DND-41 (cell line): Measurements from ENCODE around the gene TMEM258.

Source experiments
- ATAC-seq: fragments of 200-7000 bp; cut with Tn5 transposase; 3 replicates; pipeline ENCODE4 v1.9.1; 2021; ENCODE audit warnings: low read depth; ENCODE audit not compliant: insufficient read depth
- DNase-seq: peaks from one replicate; pipeline ENCODE4 v3.0.0-alpha.2; 2020
- H2AFZ ChIP-seq: 2 replicates; pipeline ENCODE4 v1.6.0; 2012; ENCODE audit warnings: low read depth, low read length
- H3K27ac ChIP-seq: 2 replicates; pipeline ENCODE4 v1.5.1; 2012; ENCODE audit warnings: low read length, inconsistent platforms
- H3K27me3 ChIP-seq: fragments of 200-600 bp; sonication (generic); 2 replicates; pipeline ENCODE4 v1.6.0; 2012; ENCODE audit warnings: low read length, mild to moderate bottlenecking, inconsistent platforms; ENCODE audit not compliant: insufficient read depth, poor library complexity
- H3K36me3 ChIP-seq: 2 replicates; pipeline ENCODE4 v1.5.1; 2012; ENCODE audit warnings: low read length, inconsistent platforms; ENCODE audit not compliant: insufficient read depth
- H3K4me1 ChIP-seq: 2 replicates; pipeline ENCODE4 v1.5.1; 2012; ENCODE audit warnings: mild to moderate bottlenecking, low read length; ENCODE audit not compliant: insufficient read depth
- H3K4me2 ChIP-seq: 2 replicates; pipeline ENCODE4 v1.6.0; 2012; ENCODE audit warnings: mild to moderate bottlenecking, moderate library complexity, low read length, inconsistent platforms; ENCODE audit not compliant: insufficient read depth
- H3K4me3 ChIP-seq, 2 experiments: fragments of 200-600 bp in 1 of 2; shearing (Covaris generic) in 1 of 2; 2 replicates each; pipeline ENCODE4 v1.5.1; 2012 to 2016; ENCODE audit warnings: inconsistent platforms in 2 of 2, low read length in 2 of 2, mild to moderate bottlenecking in 2 of 2, low read depth in 1 of 2, moderate library complexity in 1 of 2
- H3K79me2 ChIP-seq: 2 replicates; pipeline ENCODE4 v1.6.0; 2012; ENCODE audit warnings: low read length, inconsistent platforms; ENCODE audit not compliant: insufficient read depth
- H3K9ac ChIP-seq: 2 replicates; pipeline ENCODE4 v1.6.0; 2012; ENCODE audit warnings: low read depth, mild to moderate bottlenecking, inconsistent platforms, low read length, moderate library complexity
- H3K9me3 ChIP-seq: 2 replicates; pipeline ENCODE4 v1.5.1; 2012; ENCODE audit warnings: low read length, moderate library complexity, mild to moderate bottlenecking, inconsistent platforms; ENCODE audit not compliant: insufficient read depth, severe bottlenecking
- H4K20me1 ChIP-seq: 2 replicates; pipeline ENCODE4 v1.6.0; 2012; ENCODE audit warnings: low read length; ENCODE audit not compliant: insufficient read depth
- CTCF ChIP-seq: IDR thresholded peaks from 2 replicates; pipeline ENCODE4 v1.5.1; 2012; ENCODE audit warnings: borderline replicate concordance, low read length, moderate library complexity, mild to moderate bottlenecking; ENCODE audit not compliant: poor library complexity, severe bottlenecking; ENCODE audit errors: extremely low read depth
- EZH2 ChIP-seq: IDR thresholded peaks from 3 replicates; pipeline ENCODE4 v1.6.1; 2012; ENCODE audit warnings: borderline replicate concordance, low read depth, mild to moderate bottlenecking, moderate library complexity, low read length, inconsistent platforms; ENCODE audit not compliant: severe bottlenecking

The TMEM258 gene

GRCh38 chr11:61744609-61745156 lies 47.7 kb downstream of the TMEM258 start:
- no peaks in the 10 kb centered on the region for H3K36me3 ChIP-seq
- no peaks in the 10 kb centered on the region for H3K4me1 ChIP-seq
- H3K79me2 ChIP-seq, result no peaks in the 10 kb centered on the region
- no peaks in the 10 kb centered on the region for H3K9me3 ChIP-seq
- H2AFZ ChIP-seq, result no peak overlapping the region
- peaks cover 4% of the 10 kb centered on the region for H4K20me1 ChIP-seq
- H3K4me3 ChIP-seq, result no peak overlapping the region
- no peak for ATAC-seq
- no peak for DNase-seq
- TF ChIP-seq EZH2 (no peak), CTCF (no peak)
- H3K9ac ChIP-seq, result no peak overlapping the region
- H3K4me2 ChIP-seq, result no peak overlapping the region
- H3K27me3 ChIP-seq, result no peaks in the 10 kb centered on the region
- H3K27ac ChIP-seq, result no peak overlapping the region

- H3K4me3 ChIP-seq, result no peak overlapping the region
- H3K9ac ChIP-seq, result no peak overlapping the region
- no peaks in the 10 kb centered on the region for H3K27me3 ChIP-seq
- H2AFZ ChIP-seq, result no peak overlapping the region
- H3K4me2 ChIP-seq, result no peak overlapping the region
- no peaks in the 10 kb centered on the region for H3K4me1 ChIP-seq
- H3K36me3 ChIP-seq, result no peaks in the 10 kb centered on the region
- DNase-seq (no peak), ATAC-seq (no peak)
- no peaks in the 10 kb centered on the region for H3K79me2 ChIP-seq
- no peak overlapping the region for H3K27ac ChIP-seq
- no peaks in the 10 kb centered on the region for H3K9me3 ChIP-seq
- TF ChIP-seq CTCF, result no peak
- TF ChIP-seq EZH2, result no peak
- H4K20me1 ChIP-seq, result peaks cover 4% of the 10 kb centered on the region
Observed at GRCh38 chr11:61744181-61744580, 48.2 kb downstream of the TMEM258 start.

GRCh38 chr11:61743486-61744095 lies 48.8 kb downstream of the TMEM258 start:
- no peak for TF ChIP-seq EZH2
- no peak for TF ChIP-seq CTCF
- Histone ChIP-seq H3K9ac (no peak overlapping the region), H3K9me3 (no peaks in the 10 kb centered on the region), H3K79me2 (no peaks in the 10 kb centered on the region), H2AFZ (no peak overlapping the region), H3K4me1 (no peaks in the 10 kb centered on the region), H3K36me3 (no peaks in the 10 kb centered on the region), H3K27me3 (no peaks in the 10 kb centered on the region), H3K27ac (no peak overlapping the region), H4K20me1 (no peaks in the 10 kb centered on the region; the same call in 1 of the 2 replicates), H3K4me3 (no peak overlapping the region), H3K4me2 (no peak overlapping the region)
- ATAC-seq, result no peak
- DNase-seq, result no peak

- no peaks in the 10 kb centered on the region for H3K36me3 ChIP-seq
- TF ChIP-seq CTCF (no peak), EZH2 (no peak)
- no peaks in the 10 kb centered on the region for H3K27me3 ChIP-seq
- no peaks in the 10 kb centered on the region for H3K9me3 ChIP-seq
- no peak overlapping the region for H3K4me3 ChIP-seq
- no peak overlapping the region for H3K27ac ChIP-seq
- H3K79me2 ChIP-seq, result no peaks in the 10 kb centered on the region
- ATAC-seq (no peak), DNase-seq (no peak)
- H2AFZ ChIP-seq, result no peak overlapping the region
- H3K4me1 ChIP-seq, result no peaks in the 10 kb centered on the region
- H4K20me1 ChIP-seq, result no peaks in the 10 kb centered on the region; the same call in 1 of the 2 replicates
- no peak overlapping the region for H3K9ac ChIP-seq
- no peak overlapping the region for H3K4me2 ChIP-seq
Observed at GRCh38 chr11:61742391-61742790, 50.0 kb downstream of the TMEM258 start.
